Breast epithelium (tissue), 4 donors: ENCODE results near the gene EMX2. TPM values are rescaled to one million over a fixed set of nuclear protein-coding genes. Genes with fewer than 3 reads are reported as not detected.

Experiments
- DNase-seq, 2 donors: peaks; one replicate each; pipeline ENCODE4 v3.0.0-alpha.2; 2019; ENCODE audit warnings: low spot score in 2 of 2
- H3K27ac ChIP-seq, 2 donors: fragments of 200-600 bp; sonication (generic) in 1 of 2; one replicate each; pipeline ENCODE4 v1.5.1; 2016 to 2019; ENCODE audit warnings: mild to moderate bottlenecking in 1 of 2
- H3K27me3 ChIP-seq, 2 donors: fragments of 200-600 bp; sonication (generic) in 1 of 2; one replicate each; pipeline versions ENCODE4 v1.5.1 to v1.6.0; 2017 to 2019; ENCODE audit warnings: control low read depth in 1 of 2, mild to moderate bottlenecking in 1 of 2
- H3K36me3 ChIP-seq: fragments of 200-600 bp; one replicate; pipeline ENCODE4 v1.5.1; 2019
- H3K4me1 ChIP-seq, 2 donors: fragments of 200-600 bp; sonication (generic); one replicate each; pipeline ENCODE4 v1.5.1; 2016 to 2019; ENCODE audit warnings: control low read depth in 1 of 2
- H3K4me3 ChIP-seq, 3 donors: fragments of 200-600 bp; sonication (generic); 1 replicate in 2 of 3; 2 replicates in 1 of 3; pipeline ENCODE4 v1.5.1; 2016 to 2019; ENCODE audit warnings: mild to moderate bottlenecking in 3 of 3, moderate library complexity in 2 of 3
- H3K9me3 ChIP-seq, 2 donors: fragments of 200-600 bp; sonication (generic) in 1 of 2; one replicate each; pipeline ENCODE4 v1.5.1; 2016 to 2019; ENCODE audit warnings: control low read depth in 1 of 2
- POLR2A ChIP-seq: fragments of 450-650 bp; IDR thresholded peaks from one replicate; pipeline ENCODE4 v1.6.1; 2016; ENCODE audit warnings: antibody characterized with exemption, mild to moderate bottlenecking, moderate library complexity
- POLR2AphosphoS5 ChIP-seq, 3 donors: sonication (generic); formaldehyde crosslinking; IDR thresholded peaks; one replicate each; pipeline ENCODE4 v1.6.1; 2017; ENCODE audit warnings: antibody characterized with exemption in 3 of 3
- intact Hi-C: fragments of 100-400 bp; cut with DNase I; formaldehyde crosslinking; loops from one replicate; pipeline ENCODE4 v1.15.1; 2023; ENCODE audit warnings: low total_unique reads
- total RNA-seq, 3 donors: library from RNA; depleted of rRNA; stranded (reverse); fragments of >200 nt; gene quantifications; one replicate each; pipeline ENCODE4 v1.1.0, GENCODE V29; 2016
- TF ChIP-seq, protein P1 (sequence below), 3 donors: fragments of 450-650 bp; IDR thresholded peaks; one replicate each; pipeline ENCODE4 v1.5.1; 2016 to 2017; ENCODE audit warnings: antibody characterized with exemption in 3 of 3, mild to moderate bottlenecking in 3 of 3, moderate library complexity in 3 of 3

EMX2 gene
- total RNA-seq, 3 donors from 2014 or later = 0.29 to 7.8 (median 0.98) TPM

GRCh38 chr10:117550076-117550475, 7.5 kb downstream of the EMX2 start:
- Histone ChIP-seq H3K27me3 (peaks cover 4 to 98% of the 10 kb centered on the region in 2 donors), H3K36me3 (no peaks in the 10 kb centered on the region), H3K9me3 (no peaks in the 10 kb centered on the region), H3K4me3 (no peak overlapping the region), H3K27ac (no peak overlapping the region), H3K4me1 (peaks cover 1 to 3% of the 10 kb centered on the region in 2 donors)
- intact Hi-C loops = no loop called here
- TF ChIP-seq POLR2AphosphoS5 (IDR thresholded peaks at IDR 0.05) (no peak), POLR2A (no peak)
- TF ChIP-seq, protein P1, sequence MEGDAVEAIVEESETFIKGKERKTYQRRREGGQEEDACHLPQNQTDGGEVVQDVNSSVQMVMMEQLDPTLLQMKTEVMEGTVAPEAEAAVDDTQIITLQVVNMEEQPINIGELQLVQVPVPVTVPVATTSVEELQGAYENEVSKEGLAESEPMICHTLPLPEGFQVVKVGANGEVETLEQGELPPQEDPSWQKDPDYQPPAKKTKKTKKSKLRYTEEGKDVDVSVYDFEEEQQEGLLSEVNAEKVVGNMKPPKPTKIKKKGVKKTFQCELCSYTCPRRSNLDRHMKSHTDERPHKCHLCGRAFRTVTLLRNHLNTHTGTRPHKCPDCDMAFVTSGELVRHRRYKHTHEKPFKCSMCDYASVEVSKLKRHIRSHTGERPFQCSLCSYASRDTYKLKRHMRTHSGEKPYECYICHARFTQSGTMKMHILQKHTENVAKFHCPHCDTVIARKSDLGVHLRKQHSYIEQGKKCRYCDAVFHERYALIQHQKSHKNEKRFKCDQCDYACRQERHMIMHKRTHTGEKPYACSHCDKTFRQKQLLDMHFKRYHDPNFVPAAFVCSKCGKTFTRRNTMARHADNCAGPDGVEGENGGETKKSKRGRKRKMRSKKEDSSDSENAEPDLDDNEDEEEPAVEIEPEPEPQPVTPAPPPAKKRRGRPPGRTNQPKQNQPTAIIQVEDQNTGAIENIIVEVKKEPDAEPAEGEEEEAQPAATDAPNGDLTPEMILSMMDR (IDR thresholded peaks at IDR 0.05) = no peak
- DNase-seq = no peak

DNA sequence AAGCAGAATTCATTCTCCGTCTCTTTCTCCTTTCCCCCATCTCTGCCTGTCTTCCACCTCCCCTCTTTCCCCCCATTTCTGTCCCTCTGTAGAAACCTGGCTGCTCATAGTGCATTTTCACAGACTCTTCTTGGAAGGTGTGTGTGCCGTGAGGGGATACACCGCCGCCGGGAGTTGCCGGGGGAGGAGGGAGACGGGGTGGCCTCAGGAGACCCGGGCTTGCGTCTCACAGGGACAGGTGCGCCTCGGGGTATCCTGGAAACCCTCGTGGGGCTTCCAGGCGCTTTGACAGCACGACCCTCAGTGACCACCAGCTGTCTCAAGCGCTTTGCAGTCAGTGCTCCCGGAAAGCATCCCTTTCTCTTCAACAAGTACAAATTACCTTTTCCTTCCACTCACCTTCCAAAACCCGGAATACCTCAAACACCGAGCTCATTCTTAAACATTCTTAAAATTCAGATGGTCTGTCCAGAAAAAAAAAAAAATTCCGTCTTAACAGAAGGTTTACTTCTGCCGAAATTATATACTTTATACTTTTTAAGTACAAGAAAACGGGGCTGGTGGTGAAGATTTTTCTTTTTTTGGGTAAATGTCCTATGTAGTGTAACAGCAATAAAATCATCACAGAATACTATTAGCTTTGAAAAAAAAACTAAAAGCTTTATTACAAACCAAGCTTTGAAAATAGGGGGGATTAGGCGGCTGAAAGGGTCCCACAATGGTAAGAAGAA, 8.2 kb downstream of the EMX2 start:
- no peak overlapping the region for H3K4me3 ChIP-seq
- no peak for TF ChIP-seq POLR2A
- TF ChIP-seq, protein P1 (IDR thresholded peaks at IDR 0.05) = no peak
- TF ChIP-seq POLR2AphosphoS5 (IDR thresholded peaks at IDR 0.05) = no peak
- no peak overlapping the region for H3K27ac ChIP-seq
- no peaks in the 10 kb centered on the region for H3K36me3 ChIP-seq
- no peaks in the 10 kb centered on the region for H3K9me3 ChIP-seq
- H3K27me3 ChIP-seq = peaks cover 4 to 98% of the 10 kb centered on the region in 2 donors
- peaks cover 0 to 3% of the 10 kb centered on the region in 2 donors for H3K4me1 ChIP-seq
- no peak for DNase-seq
- intact Hi-C loops = no loop called here

- DNase-seq = no peak
- intact Hi-C loops = no loop called here
- no peak for TF ChIP-seq POLR2AphosphoS5 (IDR thresholded peaks at IDR 0.05)
- TF ChIP-seq, protein P1 (IDR thresholded peaks at IDR 0.05) = no peak
- TF ChIP-seq POLR2A = no peak
- H3K27me3 ChIP-seq = peaks cover 4 to 97% of the 10 kb centered on the region in 2 donors
- peak overlapping the region in 2 of 3 donors; percentile 22 to 58 for H3K4me3 ChIP-seq
- no peaks in the 10 kb centered on the region for H3K9me3 ChIP-seq
- no peak overlapping the region for H3K27ac ChIP-seq
- peaks cover 0 to 3% of the 10 kb centered on the region in 2 donors for H3K4me1 ChIP-seq
- H3K36me3 ChIP-seq = no peaks in the 10 kb centered on the region
These were observed 9.0 kb downstream of the EMX2 start for GRCh38 chr10:117551330-117552155.

DNA sequence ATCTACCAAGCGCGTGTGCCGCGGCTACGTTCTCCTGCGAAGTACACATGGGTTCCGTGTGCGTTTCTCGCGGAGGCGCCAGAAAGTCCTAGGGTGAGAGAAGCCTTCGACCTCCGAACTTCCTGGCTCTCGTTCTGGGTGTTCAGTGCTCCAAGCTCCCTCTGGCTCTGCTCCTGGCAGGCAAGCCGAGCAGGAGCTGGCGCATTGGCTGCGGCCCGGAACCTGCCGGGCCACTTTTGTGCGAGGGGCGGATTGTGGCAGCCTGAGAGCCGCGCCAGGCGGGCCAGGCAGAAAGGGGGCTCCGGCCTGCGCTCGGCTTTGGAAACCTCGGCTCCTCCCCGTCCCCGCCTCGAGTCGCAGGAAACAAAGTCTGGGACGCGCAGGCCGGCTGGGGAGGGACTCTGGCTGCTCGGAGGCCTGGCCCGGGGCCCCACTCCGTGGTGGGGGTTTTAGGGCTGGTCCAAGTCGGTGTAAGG, 9.6 kb downstream of the EMX2 start:
- Histone ChIP-seq H3K9me3 (no peaks in the 10 kb centered on the region), H3K27me3 (peaks cover 4 to 96% of the 10 kb centered on the region in 2 donors), H3K4me1 (peaks cover 0 to 3% of the 10 kb centered on the region in 2 donors), H3K4me3 (peak overlapping the region in 2 of 3 donors; percentile 22 to 58), H3K27ac (peak overlapping the region in 1 of 2 donors; percentile 19), H3K36me3 (no peaks in the 10 kb centered on the region)
- no peak for DNase-seq
- intact Hi-C loops = no loop called here
- TF ChIP-seq POLR2A (no peak), POLR2AphosphoS5 (IDR thresholded peaks at IDR 0.05) (no peak)
- TF ChIP-seq, protein P1 (IDR thresholded peaks at IDR 0.05) = no peak
